IPS-18c (cell line): ENCODE data around the gene CNTD1.
"Not testable (repeated sequence)": the region's sequence is repeated elsewhere in the genome, so short reads cannot be mapped to it uniquely, and the experiment has no call there.

Experiments
- H3K4me3 ChIP-seq: 2 replicates; pipeline ENCODE4 v1.7.0; 2013; ENCODE audit warnings: low read depth, mild to moderate bottlenecking, low read length, moderate library complexity; ENCODE audit not compliant: insufficient read depth
- H3K9me3 ChIP-seq: one replicate; pipeline ENCODE4 v1.6.1; 2013; ENCODE audit warnings: mild to moderate bottlenecking, low read length, moderate library complexity; ENCODE audit not compliant: control insufficient read depth, insufficient read depth

CNTD1 gene

DNA sequence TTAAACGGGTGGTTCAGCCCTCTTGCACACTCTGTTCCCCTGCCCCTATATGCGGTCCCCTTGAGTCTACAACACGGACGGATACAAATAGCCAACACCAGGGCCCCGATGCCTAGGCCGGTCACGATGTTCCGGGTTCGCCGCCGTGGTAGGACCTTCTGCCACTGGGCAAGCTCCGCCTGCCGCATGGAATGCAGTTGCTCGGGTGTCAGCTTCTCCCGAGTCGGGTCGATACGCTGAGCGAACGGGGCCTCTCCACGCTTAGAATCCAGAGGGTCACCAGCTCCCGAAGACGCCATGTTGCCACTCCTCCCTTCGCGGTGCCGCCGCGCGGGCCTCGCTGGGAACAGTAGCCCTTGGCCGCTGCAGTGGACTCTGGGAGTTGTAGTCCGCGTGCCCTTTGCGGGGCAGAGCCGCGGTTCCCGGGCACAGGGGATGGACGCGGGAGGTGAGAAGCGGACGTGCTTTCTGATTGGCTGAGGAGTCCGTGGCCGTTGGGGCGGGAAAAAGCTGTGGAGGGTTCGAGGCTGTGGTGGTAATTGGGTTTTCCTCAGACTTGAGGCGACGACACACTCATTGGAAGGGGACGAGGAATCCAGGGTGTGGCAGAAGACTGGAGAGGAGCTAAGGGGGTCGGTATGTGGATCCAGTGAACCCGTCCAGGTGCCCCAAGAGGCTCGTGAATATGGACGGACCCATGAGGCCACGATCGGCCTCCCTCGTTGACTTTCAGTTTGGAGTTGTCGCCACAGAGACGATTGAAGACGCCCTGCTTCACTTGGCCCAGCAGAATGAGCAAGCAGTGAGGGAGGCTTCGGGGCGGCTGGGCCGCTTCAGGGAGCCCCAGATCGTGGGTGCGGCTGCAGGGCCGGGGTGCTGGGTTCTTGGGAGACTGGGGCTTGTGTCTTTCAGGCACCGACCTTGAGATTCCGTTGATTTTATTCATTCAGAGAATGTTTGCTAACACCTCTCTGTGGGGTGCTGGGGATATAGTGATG, at the start of gene CNTD1, which contains the start of gene COA3:
Gene CNTD1, plus strand, starts transcription at position 479 of the 998 bp plus-strand sequence. Its CDS starts 207 bp downstream, at position 686.
Gene COA3, minus strand, starts transcription at position 322 of the 998 bp plus-strand sequence. Its CDS starts 23 bp downstream, at position 299.
- Histone ChIP-seq H3K9me3 (no peaks in the 10 kb centered on the region), H3K4me3 (peak within 1 kb of the TSS; percentile 98)

GRCh38 chr17:42748908-42749798, 49.5 kb upstream of the CNTD1 start:
- Histone ChIP-seq H3K4me3 (no peak overlapping the region), H3K9me3 (no peaks in the 10 kb centered on the region)

DNA sequence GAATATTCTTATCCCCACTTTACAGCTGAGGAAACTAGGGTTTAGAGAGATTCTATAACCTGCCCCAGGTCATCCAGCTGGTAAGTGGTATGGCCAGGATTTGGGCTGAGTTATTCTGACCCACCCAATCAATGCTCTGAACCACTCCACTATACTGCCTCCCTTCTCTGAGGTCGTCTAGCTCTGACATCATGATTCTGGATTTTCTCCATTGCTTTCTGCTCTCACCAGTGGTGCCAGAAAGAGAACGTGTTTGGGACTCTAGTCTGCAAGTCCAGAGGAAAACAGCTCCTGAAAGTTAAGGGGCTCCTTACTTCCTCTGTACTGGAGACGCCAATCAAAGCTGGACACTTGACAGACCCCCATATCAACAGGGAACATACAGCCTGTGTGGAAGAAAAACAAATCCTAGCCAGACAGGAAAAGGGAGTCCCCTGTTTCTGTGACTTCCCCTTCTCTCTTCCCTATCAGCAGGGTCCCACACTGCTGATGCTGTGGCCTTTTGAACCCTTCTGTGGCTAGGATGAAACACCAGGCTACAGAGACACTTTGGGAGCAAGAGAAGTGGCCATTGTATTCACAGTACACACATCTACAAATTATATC, 47.8 kb upstream of the CNTD1 start:
- Histone ChIP-seq H3K4me3 (no peak overlapping the region), H3K9me3 (no peaks in the 10 kb centered on the region)

DNA sequence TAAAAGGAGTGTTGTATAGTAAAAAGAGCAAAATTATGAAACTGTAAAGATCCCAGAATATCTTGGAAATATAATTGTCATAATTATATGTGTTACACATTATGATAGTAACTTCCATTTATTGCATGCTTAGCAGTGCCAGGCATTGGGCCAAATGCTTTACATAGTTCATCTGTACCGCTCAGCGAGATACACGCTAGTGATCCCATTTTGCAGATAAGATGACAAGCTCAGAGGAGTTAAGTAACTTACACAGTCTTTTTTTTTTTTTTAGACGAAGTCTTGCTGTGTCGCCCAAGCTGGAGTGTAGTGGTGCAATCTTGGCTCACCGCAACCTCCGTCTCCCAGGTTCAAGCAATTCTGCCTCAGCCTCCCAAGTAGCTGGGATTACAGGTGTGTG, 47.0 kb upstream of the CNTD1 start:
- H3K9me3 ChIP-seq = no peaks in the 10 kb centered on the region
- H3K4me3 ChIP-seq = no peak overlapping the region

- no peaks in the 10 kb centered on the region for H3K9me3 ChIP-seq
- no peak overlapping the region for H3K4me3 ChIP-seq
These were observed 43.9 kb upstream of the CNTD1 start for GRCh38 chr17:42754782-42755181.

GRCh38 chr17:42759982-42760651, 38.5 kb upstream of the CNTD1 start:
- Histone ChIP-seq H3K4me3 (peak overlapping the region; percentile 72), H3K9me3 (no peaks in the 10 kb centered on the region)

DNA sequence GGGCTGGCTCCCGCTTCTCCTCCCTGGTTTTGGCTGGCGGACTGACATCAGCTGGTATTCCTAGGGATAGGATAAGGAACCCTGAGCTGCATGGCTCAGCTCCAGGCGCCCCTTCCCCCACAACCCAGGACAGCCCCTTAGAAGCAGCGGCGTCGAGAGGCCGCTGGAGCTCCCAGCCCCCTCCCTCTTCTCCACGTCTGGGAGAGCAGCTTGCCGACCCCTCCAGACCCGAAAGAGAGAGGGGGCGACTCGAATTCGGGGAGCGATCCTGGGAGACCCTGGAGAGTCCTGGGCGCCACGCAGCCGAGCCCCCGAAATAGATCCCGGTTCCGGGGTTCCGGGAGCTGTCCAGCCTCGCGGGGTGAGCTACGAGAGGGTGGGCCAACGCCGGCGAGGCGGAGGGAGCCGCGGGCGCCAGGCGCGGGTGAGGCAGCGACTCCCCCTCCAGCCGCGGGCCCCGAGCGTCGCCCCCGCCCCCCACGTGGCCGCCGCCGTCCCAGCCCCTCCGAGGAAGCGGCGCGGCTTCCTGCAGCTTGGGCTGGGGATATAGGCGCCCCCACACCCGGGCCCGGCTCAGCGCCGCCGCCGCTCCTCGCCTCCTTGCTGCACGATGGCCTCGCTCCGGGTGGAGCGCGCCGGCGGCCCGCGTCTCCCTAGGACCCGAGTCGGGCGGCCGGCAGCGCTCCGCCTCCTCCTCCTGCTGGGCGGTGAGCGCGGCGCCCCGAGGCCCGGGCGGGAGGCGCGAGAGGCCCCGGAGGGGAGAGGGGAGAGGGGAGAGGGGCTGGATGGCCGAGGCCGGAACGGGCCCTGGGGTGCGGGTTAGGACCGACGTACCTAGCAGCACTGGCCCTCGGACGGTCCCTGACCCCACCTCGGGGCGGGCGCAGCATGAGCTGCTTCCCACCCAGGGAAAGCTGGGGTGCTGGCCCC, 37.7 kb upstream of the CNTD1 start, which contains the start of gene RAMP2:
Gene RAMP2, plus strand, starts transcription at position 576 of the 930 bp plus-strand sequence. Its CDS starts 35 bp downstream, at position 611.
- peak within 1 kb of the TSS; percentile 72 for H3K4me3 ChIP-seq
- H3K9me3 ChIP-seq = no peaks in the 10 kb centered on the region

DNA sequence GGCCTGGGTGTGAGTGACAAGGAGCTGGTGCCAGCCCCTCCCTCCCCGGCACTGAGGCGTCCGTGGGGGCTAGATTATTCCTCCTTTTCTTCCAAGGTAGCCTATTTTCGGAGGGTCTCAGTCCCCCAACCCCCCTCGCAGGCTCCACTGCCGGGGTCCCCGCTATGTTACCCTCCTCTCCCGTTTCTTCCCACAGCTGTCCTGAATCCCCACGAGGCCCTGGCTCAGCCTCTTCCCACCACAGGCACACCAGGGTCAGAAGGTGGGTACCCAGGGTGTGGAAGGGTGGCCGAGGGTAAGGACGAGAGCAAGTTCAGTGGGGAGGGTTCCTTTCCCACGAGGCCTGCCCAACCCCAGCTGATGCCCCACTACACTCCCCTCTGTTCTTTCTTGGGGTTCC, 37.0 kb upstream of the CNTD1 start:
- H3K4me3 ChIP-seq = peak overlapping the region; percentile 72
- no peaks in the 10 kb centered on the region for H3K9me3 ChIP-seq

GRCh38 chr17:42766124-42766523, 32.5 kb upstream of the CNTD1 start:
- no peaks in the 10 kb centered on the region for H3K9me3 ChIP-seq
- no peak overlapping the region for H3K4me3 ChIP-seq

GRCh38 chr17:42767512-42767911, 31.1 kb upstream of the CNTD1 start:
- Histone ChIP-seq H3K9me3 (no peaks in the 10 kb centered on the region), H3K4me3 (no peak overlapping the region)

- not testable (repeated sequence) for H3K9me3 ChIP-seq, H3K4me3 ChIP-seq
These were observed 30.7 kb upstream of the CNTD1 start for GRCh38 chr17:42768006-42768405.

DNA sequence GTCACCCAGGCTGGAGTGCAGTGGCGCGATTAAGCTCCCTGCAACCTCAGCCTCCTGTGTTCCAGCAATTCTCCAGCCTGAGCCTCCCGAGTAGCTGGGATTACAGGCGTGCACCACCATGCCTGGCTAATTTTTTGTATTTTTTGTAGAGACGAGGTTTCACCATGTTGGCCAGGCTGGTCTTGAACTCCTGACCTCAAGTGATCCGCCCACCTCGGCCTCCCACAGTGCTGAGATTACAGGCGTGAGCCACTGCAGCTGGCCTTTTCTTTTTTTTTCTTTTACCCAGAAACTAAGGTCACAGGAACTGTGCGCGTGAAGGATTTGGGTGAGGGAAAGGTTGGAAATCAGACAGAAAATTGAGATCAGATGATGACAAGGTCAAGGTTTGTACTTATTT, 28.7 kb upstream of the CNTD1 start:
- H3K9me3 ChIP-seq, H3K4me3 ChIP-seq: not testable (repeated sequence)

DNA sequence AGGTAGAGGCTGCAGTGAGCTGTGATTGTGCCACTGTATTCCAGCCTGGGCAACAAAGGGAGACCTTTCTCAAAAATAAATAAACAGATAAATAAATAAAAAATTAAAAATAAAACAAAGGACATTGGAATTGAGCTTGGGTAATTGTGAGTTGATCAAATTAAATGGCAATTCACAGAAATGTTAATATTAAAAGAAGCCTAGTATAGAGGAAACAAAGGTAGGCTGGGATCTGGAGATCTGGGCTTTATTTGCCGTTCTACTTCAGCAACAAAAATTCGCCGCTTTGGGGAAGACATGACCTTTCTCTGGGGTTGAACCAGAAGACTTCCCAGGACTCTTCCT, 25.7 kb upstream of the CNTD1 start:
- Histone ChIP-seq H3K9me3 (no peaks in the 10 kb centered on the region), H3K4me3 (peak overlapping the region; percentile 91)

- no peaks in the 10 kb centered on the region for H3K9me3 ChIP-seq
- H3K4me3 ChIP-seq = peak within 1 kb of the TSS; percentile 91
These were observed 25.2 kb upstream of the CNTD1 start, which contains the start of gene VPS25 for GRCh38 chr17:42773290-42774035. VPS25 (plus strand) TSS chr17:42773449; CDS start chr17:42773476, 27 bp downstream.

DNA sequence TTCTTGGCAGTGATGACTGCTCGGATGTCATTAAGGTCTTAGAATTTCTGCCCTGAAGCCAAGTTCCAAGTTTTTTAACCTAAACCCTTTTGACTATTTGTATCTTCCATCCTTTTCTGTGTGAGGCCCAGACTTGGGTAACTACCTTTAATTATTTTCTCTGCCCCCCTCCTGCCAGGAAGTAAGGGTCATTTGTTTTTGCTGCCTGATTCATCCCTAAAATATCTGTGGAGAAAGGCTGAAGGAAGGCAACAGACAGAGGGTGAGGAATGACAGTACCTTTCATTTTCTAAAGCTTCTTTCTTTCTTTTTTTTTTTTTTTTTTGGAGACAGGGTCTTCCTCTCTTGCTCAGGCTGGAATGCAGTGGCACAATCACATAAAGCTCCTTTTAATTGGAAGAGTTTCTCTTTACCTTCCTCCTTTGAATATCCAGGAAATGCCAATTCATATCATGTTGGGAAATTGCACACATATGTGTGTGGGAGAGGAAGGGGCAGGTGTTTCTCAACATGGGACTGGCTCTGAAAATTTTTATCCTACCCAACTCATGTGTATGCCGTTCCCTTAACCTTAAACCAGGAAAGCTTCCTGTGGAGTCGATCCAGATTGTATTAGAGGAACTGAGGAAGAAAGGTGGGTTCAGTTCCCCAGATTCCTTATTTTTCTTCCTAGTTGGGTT, 24.5 kb upstream of the CNTD1 start:
- Histone ChIP-seq H3K4me3 (peak overlapping the region; percentile 91), H3K9me3 (no peaks in the 10 kb centered on the region)
